Breast epithelium (tissue), 3 donors: Measurements from ENCODE around the gene AEBP2.

Source experiments
- POLR2A ChIP-seq: fragments of 450-650 bp; IDR thresholded peaks from one replicate; pipeline ENCODE4 v1.6.1; 2016; ENCODE audit warnings: antibody characterized with exemption, mild to moderate bottlenecking, moderate library complexity
- POLR2AphosphoS5 ChIP-seq, 3 donors: sonication (generic); formaldehyde crosslinking; IDR thresholded peaks; one replicate each; pipeline ENCODE4 v1.6.1; 2017; ENCODE audit warnings: antibody characterized with exemption in 3 of 3
- TF ChIP-seq, protein P1 (sequence below), 3 donors: fragments of 450-650 bp; IDR thresholded peaks; one replicate each; pipeline ENCODE4 v1.5.1; 2016 to 2017; ENCODE audit warnings: antibody characterized with exemption in 3 of 3, mild to moderate bottlenecking in 3 of 3, moderate library complexity in 3 of 3

GRCh38 chr12:19545301-19545700, 106.0 kb downstream of the AEBP2 start:
- TF ChIP-seq, protein P1, sequence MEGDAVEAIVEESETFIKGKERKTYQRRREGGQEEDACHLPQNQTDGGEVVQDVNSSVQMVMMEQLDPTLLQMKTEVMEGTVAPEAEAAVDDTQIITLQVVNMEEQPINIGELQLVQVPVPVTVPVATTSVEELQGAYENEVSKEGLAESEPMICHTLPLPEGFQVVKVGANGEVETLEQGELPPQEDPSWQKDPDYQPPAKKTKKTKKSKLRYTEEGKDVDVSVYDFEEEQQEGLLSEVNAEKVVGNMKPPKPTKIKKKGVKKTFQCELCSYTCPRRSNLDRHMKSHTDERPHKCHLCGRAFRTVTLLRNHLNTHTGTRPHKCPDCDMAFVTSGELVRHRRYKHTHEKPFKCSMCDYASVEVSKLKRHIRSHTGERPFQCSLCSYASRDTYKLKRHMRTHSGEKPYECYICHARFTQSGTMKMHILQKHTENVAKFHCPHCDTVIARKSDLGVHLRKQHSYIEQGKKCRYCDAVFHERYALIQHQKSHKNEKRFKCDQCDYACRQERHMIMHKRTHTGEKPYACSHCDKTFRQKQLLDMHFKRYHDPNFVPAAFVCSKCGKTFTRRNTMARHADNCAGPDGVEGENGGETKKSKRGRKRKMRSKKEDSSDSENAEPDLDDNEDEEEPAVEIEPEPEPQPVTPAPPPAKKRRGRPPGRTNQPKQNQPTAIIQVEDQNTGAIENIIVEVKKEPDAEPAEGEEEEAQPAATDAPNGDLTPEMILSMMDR (IDR thresholded peaks at IDR 0.05) = no peak
- TF ChIP-seq POLR2AphosphoS5 (IDR thresholded peaks at IDR 0.05) (no peak), POLR2A (no peak)
